Psoas muscle (tissue), 8 donors: ENCODE measurements around the gene PLAAT5. TPM values are rescaled to one million over a fixed set of nuclear protein-coding genes. Genes with fewer than 3 reads are reported as not detected.

Experiments
- ATAC-seq, 4 donors: fragments of 200-7000 bp; cut with Tn5 transposase; one replicate each; pipeline ENCODE4 v1.9.1; 2020; ENCODE audit warnings: moderate library complexity in 3 of 4, mild to moderate bottlenecking in 2 of 4
- DNase-seq, 2 donors: peaks; one replicate each; pipeline ENCODE4 v3.0.0-alpha.2; 2020
- H3K27ac ChIP-seq: fragments of 200-600 bp; one replicate; pipeline ENCODE4 v1.8.0; 2022
- H3K27me3 ChIP-seq, 3 donors: fragments of 200-600 bp in 1 of 3; one replicate each; pipeline versions ENCODE4 v1.6.1 to v1.8.0; 2013 to 2022; ENCODE audit warnings: low read length in 2 of 3, mild to moderate bottlenecking in 2 of 3, moderate library complexity in 1 of 3; ENCODE audit not compliant: insufficient read depth in 3 of 3
- H3K36me3 ChIP-seq, 2 donors: fragments of 200-600 bp in 1 of 2; one replicate each; pipeline versions ENCODE4 v1.6.1 to v1.8.0; 2013 to 2022; ENCODE audit warnings: low read depth in 1 of 2, mild to moderate bottlenecking in 1 of 2, moderate library complexity in 1 of 2; ENCODE audit not compliant: insufficient read depth in 1 of 2
- H3K4me1 ChIP-seq: fragments of 200-600 bp; one replicate; pipeline ENCODE4 v1.8.0; 2022
- H3K4me3 ChIP-seq: fragments of 200-600 bp; one replicate; pipeline ENCODE4 v1.8.0; 2022; ENCODE audit warnings: mild to moderate bottlenecking
- H3K9me3 ChIP-seq: fragments of 200-600 bp; one replicate; pipeline ENCODE4 v1.8.0; 2022
- CTCF ChIP-seq: fragments of 200-600 bp; IDR thresholded peaks from one replicate; pipeline ENCODE4 v1.8.0; 2022; ENCODE audit warnings: antibody characterized with exemption
- WGBS, 3 donors: extraction: QIAGEN DNeasy Blood & Tissue Kit; methylation state at CpG; one replicate each; pipeline versions ENCODE4 v1.1.6 to v1.1.7; 2013; 5-methylcytosine and 5-hydroxymethylcytosine counted together
- intact Hi-C, 2 donors: fragments of 100-400 bp; cut with DNase I; formaldehyde crosslinking; loops; one replicate each; pipeline versions ENCODE4 v1.11.0 to v1.14.2; 2022
- polyA plus RNA-seq, 3 donors: library from polyadenylated mRNA; stranded (reverse); fragments of 200-250 nt; gene quantifications; one replicate each; pipeline ENCODE4 v1.2.3, GENCODE V29; 2013
- total RNA-seq, 4 donors: library from RNA; stranded (reverse); fragmentation: NEBNext Ultra II Directional in 2 of 4; extraction: Animal tissue kit (Norgen Biotek cat#: 25700) in 2 of 4; gene quantifications; one replicate each; pipeline versions ENCODE4 v1.2.1 to v1.2.4, GENCODE V29; 2021 to 2023
- donor health status: healthy with polysubstance abuse.
- donor health status: DM: no; HTN: no; CAD: no; lungs with moderate emphysema.
- donor health status: Bipolar disorder and iron deficiency.
- donor health status: healthy.
- donor health status: DM: yes; HTN: yes; CAD: no.
- donor health status: DM: no; HTN: no; CAD: no.
- donor health status: DM: no; HTN: no; CAD: no.
- donor health status: DM: yes; HTN: yes; CAD: no.

Gene PLAAT5
- total and polyA plus RNA-seq, 7 donors = 0.11 to 0.59 (median 0.33) TPM

DNA sequence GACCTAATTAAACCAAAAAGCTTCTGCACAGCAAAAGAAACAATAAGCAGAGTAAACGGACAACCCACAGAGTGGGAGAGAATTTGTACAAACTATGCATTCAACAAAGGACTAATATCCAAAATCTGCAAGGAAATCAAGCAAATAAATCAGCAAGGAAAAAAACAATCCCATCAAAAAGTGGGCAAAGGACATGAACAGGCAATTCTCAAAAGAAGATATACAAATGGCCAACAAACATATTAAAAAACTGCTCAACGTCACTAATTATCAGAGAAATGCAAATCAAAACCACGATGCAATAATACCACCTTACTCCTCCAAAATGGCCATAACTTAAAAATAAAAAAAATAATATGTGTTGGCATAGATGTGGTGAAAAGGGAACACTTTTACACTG is 5.2 kb downstream of the PLAAT5 start:
- Histone ChIP-seq H3K9me3 (peaks cover 24% of the 10 kb centered on the region), H3K4me1 (no peaks in the 10 kb centered on the region), H3K4me3 (no peak overlapping the region), H3K27me3 (peaks cover 0 to 8% (median 0%) of the 10 kb centered on the region in 3 donors), H3K27ac (no peak overlapping the region), H3K36me3 (no peaks in the 10 kb centered on the region)
- WGBS, 3 donors = 78 to 89% (median 81%) methylated on average over 3 of the region's 3 CpGs
- ATAC-seq (no peak), DNase-seq (no peak)
- no peak for TF ChIP-seq CTCF
- intact Hi-C loops = loop anchor here in 1 of 2 donors (10.0 kb wide), 1 partner anchor 99 kb away; no protein-coding TSS in a partner anchor

DNA sequence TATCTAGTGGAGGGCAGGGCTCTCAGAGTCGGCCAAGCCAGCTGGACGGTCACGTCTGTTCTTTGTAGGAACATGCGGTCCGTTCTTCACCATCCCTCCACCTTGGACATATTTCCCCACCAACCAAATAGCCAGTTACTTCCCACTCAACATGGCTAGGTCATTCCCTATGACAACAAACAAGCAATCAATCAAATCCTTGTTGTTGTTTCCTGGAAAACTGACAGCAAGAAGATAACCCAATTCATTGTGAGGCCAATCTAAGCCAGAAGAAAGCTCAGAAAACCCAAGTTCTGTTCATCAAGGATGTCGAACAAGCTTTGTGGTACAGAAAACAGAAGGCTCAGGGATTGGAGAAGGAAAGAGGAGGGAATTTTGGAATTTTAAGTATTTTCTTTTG is 10.9 kb downstream of the PLAAT5 start:
- H3K36me3 ChIP-seq = no peaks in the 10 kb centered on the region
- H3K27ac ChIP-seq = no peak overlapping the region
- H3K4me3 ChIP-seq = no peak overlapping the region
- no peak for TF ChIP-seq CTCF
- H3K27me3 ChIP-seq = no peaks in the 10 kb centered on the region
- 73 to 88% (median 78%) methylated on average over 6 of the region's 6 CpGs for WGBS, 3 donors
- ATAC-seq (no peak), DNase-seq (no peak)
- H3K9me3 ChIP-seq = peaks cover 25% of the 10 kb centered on the region
- H3K4me1 ChIP-seq = no peaks in the 10 kb centered on the region
- intact Hi-C loops = loop anchor here in 1 of 2 donors (5.0 to 10.0 kb wide), 2 partner anchors 105 to 257 kb away; no protein-coding TSS in a partner anchor

GRCh38 chr11:63478896-63479295 is 12.1 kb downstream of the PLAAT5 start:
- Histone ChIP-seq H3K9me3 (peaks cover 16% of the 10 kb centered on the region), H3K36me3 (no peaks in the 10 kb centered on the region), H3K4me3 (no peak overlapping the region), H3K4me1 (no peaks in the 10 kb centered on the region), H3K27me3 (no peaks in the 10 kb centered on the region), H3K27ac (no peak overlapping the region)
- 16 to 18% (median 17%) methylated on average over 5 of the region's 5 CpGs for WGBS, 3 donors
- ATAC-seq (peak; percentile 78 to 88 (median 80)), DNase-seq (no peak)
- peak; percentile 91 for TF ChIP-seq CTCF
- intact Hi-C loops = loop anchor here (1.0 to 2.0 kb wide), 2 partner anchors 156 to 158 kb away; no protein-coding TSS in a partner anchor

GRCh38 chr11:63476618-63477017 is 14.3 kb downstream of the PLAAT5 start:
- Histone ChIP-seq H3K9me3 (peaks cover 17% of the 10 kb centered on the region), H3K4me1 (no peaks in the 10 kb centered on the region), H3K27me3 (no peaks in the 10 kb centered on the region), H3K4me3 (no peak overlapping the region), H3K36me3 (no peaks in the 10 kb centered on the region), H3K27ac (no peak overlapping the region)
- no peak for DNase-seq
- TF ChIP-seq CTCF = no peak
- intact Hi-C loops = no loop called here
- ATAC-seq = no peak

- ATAC-seq (no peak), DNase-seq (no peak)
- Histone ChIP-seq H3K27me3 (no peaks in the 10 kb centered on the region), H3K4me1 (no peaks in the 10 kb centered on the region), H3K36me3 (no peaks in the 10 kb centered on the region), H3K9me3 (peaks cover 27% of the 10 kb centered on the region), H3K27ac (no peak overlapping the region), H3K4me3 (no peak overlapping the region)
- 82 to 85% (median 84%) methylated on average over 3 of the region's 3 CpGs for WGBS, 3 donors
- TF ChIP-seq CTCF = no peak
- intact Hi-C loops = no loop called here
Measured at GRCh38 chr11:63472372-63472771, 18.6 kb downstream of the PLAAT5 start.
